ENCODE results near the gene HSPB1.

Gene HSPB1

GRCh38 chr7:76353744-76354143, 51.3 kb downstream of the HSPB1 start:
- CTCF ChIA-PET: no interaction called here

More at GRCh38 chr7:76353744-76354143, 51.3 kb downstream of the HSPB1 start:
- no peak for DNase-seq (ENCODE audit: extremely low spot score)
- POLR2A ChIA-PET: no interaction called here
- TF ChIP-seq L3MBTL2 (conservative IDR thresholded peaks at IDR 0.05) (no peak), CTBP1 (IDR thresholded peaks at IDR 0.05; ENCODE audit: borderline replicate concordance) (no peak), SUZ12 (IDR thresholded peaks at IDR 0.05) (no peak), ARNT (IDR thresholded peaks at IDR 0.05) (no peak), HDGF (IDR thresholded peaks at IDR 0.05; ENCODE audit: borderline replicate concordance) (no peak), ELF4 (IDR thresholded peaks at IDR 0.05) (no peak), TARDBP (IDR thresholded peaks at IDR 0.05) (no peak), ZNF384 (IDR thresholded peaks at IDR 0.05) (no peak), FOXM1 (IDR thresholded peaks at IDR 0.05; ENCODE audit: borderline replicate concordance) (no peak), BHLHE40 (IDR thresholded peaks at IDR 0.05; ENCODE audit: borderline replicate concordance) (no peak), SP1 (IDR thresholded peaks at IDR 0.05) (no peak), FOXK2 (IDR thresholded peaks at IDR 0.05) (no peak), NFRKB (IDR thresholded peaks at IDR 0.05) (no peak), PKNOX1 (IDR thresholded peaks at IDR 0.05) (no peak), LEF1 (IDR thresholded peaks at IDR 0.05; ENCODE audit: borderline replicate concordance) (no peak), FOXA1 (IDR thresholded peaks at IDR 0.05) (no peak)

Data from HEK293T (cell line).